HepG2 (cell line): ENCODE measurements around the gene FJX1. TPM values are rescaled to one million over a fixed set of nuclear protein-coding genes. Genes with fewer than 3 reads are reported as not detected.

Experiments used
- BHLHE40 ChIP-seq: IDR thresholded peaks from 2 replicates; pipeline ENCODE4 v1.6.1; 2011; ENCODE audit warnings: low read length, improper control_type of control experiment
- CSRNP1 ChIP-seq: sonication (generic); formaldehyde crosslinking; IDR thresholded peaks from 2 replicates; pipeline ENCODE4 v1.8.1; 2023; ENCODE audit warnings: mild to moderate bottlenecking, missing genetic modification reagents
- FOSL1 ChIP-seq: sonication (generic); formaldehyde crosslinking; IDR thresholded peaks from 2 replicates; pipeline ENCODE4 v1.9.0; 2021; ENCODE audit warnings: missing genetic modification reagents, borderline replicate concordance
- FOXO1 ChIP-seq: sonication (generic); formaldehyde crosslinking; IDR thresholded peaks from 2 replicates; pipeline ENCODE4 v1.4.0; 2020; ENCODE audit warnings: missing genetic modification reagents
- GATAD1 ChIP-seq: IDR thresholded peaks from 2 replicates; pipeline ENCODE4 v1.6.1; 2016; ENCODE audit warnings: missing genetic modification reagents, missing compliant biosample characterization
- HDAC6 ChIP-seq: fragments of 200-600 bp; sonication (generic); IDR thresholded peaks from 2 replicates; pipeline ENCODE4 v1.7.0; 2017; ENCODE audit warnings: mild to moderate bottlenecking, antibody characterized with exemption, low read length, low read depth
- KDM5A ChIP-seq: fragments of 200-600 bp; sonication (generic); IDR thresholded peaks from 2 replicates; pipeline ENCODE4 v1.7.0; 2018; ENCODE audit warnings: antibody characterized with exemption, mild to moderate bottlenecking, low read length, borderline replicate concordance
- KLF16 ChIP-seq, 2 experiments: sonication (generic) in 1 of 2; formaldehyde crosslinking in 1 of 2; IDR thresholded peaks; 2 replicates each; pipeline versions ENCODE4 v1.6.1 to v1.8.0; 2016 to 2023; ENCODE audit warnings: missing genetic modification reagents in 2 of 2, missing compliant biosample characterization in 1 of 2
- MLLT10 ChIP-seq: sonication (generic); formaldehyde crosslinking; IDR thresholded peaks from 2 replicates; pipeline ENCODE4 v1.4.0; 2020; ENCODE audit warnings: missing genetic modification reagents
- NCOA5 ChIP-seq: sonication (generic); formaldehyde crosslinking; IDR thresholded peaks from 2 replicates; pipeline ENCODE4 v1.4.0; 2020; ENCODE audit warnings: missing genetic modification reagents
- POGZ ChIP-seq: sonication (generic); formaldehyde crosslinking; IDR thresholded peaks from 2 replicates; pipeline ENCODE4 v1.4.0; 2020; ENCODE audit warnings: mild to moderate bottlenecking, missing genetic modification reagents
- POLR2A ChIP-seq, 2 experiments: IDR thresholded peaks; 2 replicates each; pipeline ENCODE4 v1.6.1; 2011; ENCODE audit warnings: low read depth in 2 of 2, low read length in 2 of 2, mild to moderate bottlenecking in 1 of 2, moderate library complexity in 1 of 2; ENCODE audit not compliant: insufficient read depth in 1 of 2
- RBM39 ChIP-seq: fragments of 200-400 bp; formaldehyde crosslinking; IDR thresholded peaks from one replicate; pipeline ENCODE4 v1.6.1; 2018; ENCODE audit warnings: antibody characterized with exemption, mild to moderate bottlenecking, low read depth, low read length; ENCODE audit not compliant: poor library complexity, severe bottlenecking
- REL ChIP-seq: sonication (generic); formaldehyde crosslinking; conservative IDR thresholded peaks from 2 replicates; pipeline ENCODE4 v1.8.0; 2022; ENCODE audit warnings: mild to moderate bottlenecking, missing genetic modification reagents, moderate library complexity
- ZBTB37 ChIP-seq: sonication (generic); formaldehyde crosslinking; IDR thresholded peaks from 2 replicates; pipeline ENCODE4 v1.4.0; 2020; ENCODE audit warnings: mild to moderate bottlenecking, missing genetic modification reagents
- ZFP91 ChIP-seq: sonication (generic); formaldehyde crosslinking; IDR thresholded peaks from 2 replicates; pipeline ENCODE4 v1.9.0; 2022; ENCODE audit warnings: missing genetic modification reagents, mild to moderate bottlenecking, borderline replicate concordance
- ZNF10 ChIP-seq: sonication (generic); formaldehyde crosslinking; IDR thresholded peaks from 2 replicates; pipeline ENCODE4 v1.4.0; 2020; ENCODE audit warnings: mild to moderate bottlenecking, low read depth, missing genetic modification reagents, borderline replicate concordance
- ZNF276 ChIP-seq: sonication (generic); formaldehyde crosslinking; IDR thresholded peaks from 2 replicates; pipeline ENCODE4 v1.4.0; 2020; ENCODE audit warnings: mild to moderate bottlenecking, low read depth, missing genetic modification reagents
- ZNF354B ChIP-seq: sonication (generic); formaldehyde crosslinking; IDR thresholded peaks from 2 replicates; pipeline ENCODE4 v1.8.0; 2022; ENCODE audit warnings: mild to moderate bottlenecking, missing genetic modification reagents
- ZNF557 ChIP-seq: sonication (generic); formaldehyde crosslinking; IDR thresholded peaks from 2 replicates; pipeline ENCODE4 v1.4.0; 2020; ENCODE audit warnings: missing genetic modification reagents
- ZNF580 ChIP-seq: IDR thresholded peaks from 2 replicates; pipeline ENCODE4 v1.6.1; 2016; ENCODE audit warnings: low read depth, borderline replicate concordance
- ZNF652 ChIP-seq: IDR thresholded peaks from 2 replicates; pipeline ENCODE4 v1.6.1; 2016; ENCODE audit warnings: low read depth, borderline replicate concordance
- ZNF879 ChIP-seq: sonication (generic); formaldehyde crosslinking; IDR thresholded peaks from 2 replicates; pipeline ENCODE4 v1.8.1; 2023; ENCODE audit warnings: missing genetic modification reagents
- polyA plus RNA-seq, 8 experiments: library from polyadenylated mRNA; depleted of rRNA in 3 of 8; stranded (reverse) in 7 of 8; unstranded in 1 of 8; fragments of >200 nt; fragmentation: Illumina TruSeq in 4 of 8; extraction: Trizol in 4 of 8; gene quantifications; 2 replicates each; pipeline versions ENCODE4 v1.2.1 to v1.2.3, GENCODE V29; 2011 to 2016; ENCODE audit warnings: low read depth in 4 of 8, missing spikeins in 1 of 8, mixed read lengths in 1 of 8; ENCODE audit not compliant: insufficient read depth in 1 of 8
- total RNA-seq, 5 experiments: library from RNA; depleted of rRNA; stranded (reverse); fragments of >200 nt; fragmentation: Illumina TruSeq; extraction: Trizol; gene quantifications; 2 replicates each; pipeline ENCODE4 v1.2.3, GENCODE V29; 2016; ENCODE audit warnings: low read depth in 1 of 5

Gene FJX1
- total and polyA plus RNA-seq, 2 of the 13 experiments (the other 11 are each of a cell fraction or from before 2014, with no cell fraction given), result 0.40 to 0.82 TPM

GRCh38 chr11:35662649-35663407 is 44.6 kb downstream of the FJX1 start, which contains the start of gene TRIM44 (continued):
- peak; percentile 97 for TF ChIP-seq ZNF557 (CRISPR knock-in tag)
- peak; percentile 99 for TF ChIP-seq CSRNP1
- peak; percentile 99 for TF ChIP-seq ZFP91
- no peak for TF ChIP-seq HDAC6
- 0 out of 2 replicates have a peak, but pooled peaks have one; percentile 24 for TF ChIP-seq KDM5A
- peak; percentile 83 to 96; a peak in 3 of 4 replicates for TF ChIP-seq KLF16 (CRISPR knock-in tag; IDR thresholded peaks at IDR 0.05)
- 0 out of 2 replicates have a peak, but pooled peaks have one; percentile 62 for TF ChIP-seq MLLT10 (CRISPR knock-in tag)
- peak; percentile 97 for TF ChIP-seq ZNF276 (CRISPR knock-in tag)
- TF ChIP-seq ZNF10 (CRISPR knock-in tag), result no peak; the same call in 1 of the 2 replicates
- TF ChIP-seq ZBTB37 (CRISPR knock-in tag), result no peak
- peak in 1 of 2 experiments; percentile 60; a peak in 3 of 4 replicates for TF ChIP-seq POLR2A (IDR thresholded peaks at IDR 0.05; ENCODE audit: insufficient read depth in 1 of 2, low read depth in 2 of 2, low read length in 2 of 2)
- TF ChIP-seq ZNF879 (CRISPR knock-in tag), result peak; percentile 99
- peak; percentile 94 for TF ChIP-seq ZNF354B
- TF ChIP-seq ZNF652 (CRISPR knock-in tag), result no peak
- peak; percentile 47 for TF ChIP-seq POGZ
- TF ChIP-seq NCOA5 (CRISPR knock-in tag), result peak; percentile 89; the same call in 1 of the 2 replicates
- TF ChIP-seq REL (CRISPR knock-in tag), result peak; percentile 96
- peak; percentile 72; the same call in 1 of the 2 replicates for TF ChIP-seq GATAD1 (CRISPR knock-in tag)
- TF ChIP-seq FOXO1, result no peak; the same call in 1 of the 2 replicates
- peak; percentile 90 for TF ChIP-seq ZNF580 (CRISPR knock-in tag)
- TF ChIP-seq FOSL1 (CRISPR knock-in tag), result peak; percentile 58
- peak; percentile 50 for TF ChIP-seq RBM39
- TF ChIP-seq BHLHE40, result peak; percentile 83
